ENCODE data around the gene GKN1.

GRCh38 chr2:69021727-69022126 lies 47.3 kb downstream of the GKN1 start:
- TF ChIP-seq CTCF (conservative IDR thresholded peaks at IDR 0.05 in 1 of 2, IDR thresholded peaks at IDR 0.05 in 1 of 2; ENCODE audit: low read depth in 1 of 2, low read length in 2 of 2), result no peak
- no peak for TF ChIP-seq EZH2 (IDR thresholded peaks at IDR 0.05; ENCODE audit: low read length, missing control alignments)

All from fibroblast of lung (primary cell).